ENCODE results near the gene TOGARAM1.

TOGARAM1 gene

GRCh38 chr14:44963044-44963528, 1.1 kb downstream of the TOGARAM1 start:
- DNase-seq = no peak

GRCh38 chr14:44963775-44964380, 1.9 kb downstream of the TOGARAM1 start:
- DNase-seq = no peak

- no peak for DNase-seq
Observed at GRCh38 chr14:44966601-44967336, 4.8 kb downstream of the TOGARAM1 start.

GRCh38 chr14:44968714-44969113, 6.7 kb downstream of the TOGARAM1 start:
- DNase-seq = no peak

GRCh38 chr14:44970907-44971306, 8.9 kb downstream of the TOGARAM1 start:
- no peak for DNase-seq

- DNase-seq = no peak
Observed at GRCh38 chr14:44971459-44971858, 9.5 kb downstream of the TOGARAM1 start.

- DNase-seq = no peak
Observed at GRCh38 chr14:44979273-44979672, 17.3 kb downstream of the TOGARAM1 start.

- no peak for DNase-seq
Observed at GRCh38 chr14:44979740-44980356, 17.9 kb downstream of the TOGARAM1 start.

GRCh38 chr14:44981198-44981597, 19.2 kb downstream of the TOGARAM1 start:
- DNase-seq = no peak

- DNase-seq = no peak
Observed at GRCh38 chr14:44982594-44982993, 20.6 kb downstream of the TOGARAM1 start.

- no peak for DNase-seq
Observed at GRCh38 chr14:44988694-44989093, 26.7 kb downstream of the TOGARAM1 start.

GRCh38 chr14:44989497-44990440, 27.8 kb downstream of the TOGARAM1 start:
- no peak for DNase-seq

GRCh38 chr14:44990533-44990932, 28.5 kb downstream of the TOGARAM1 start:
- DNase-seq = no peak

- DNase-seq = no peak
Observed at GRCh38 chr14:44995196-44995595, 33.2 kb downstream of the TOGARAM1 start.

GRCh38 chr14:44995770-44996294, 33.8 kb downstream of the TOGARAM1 start:
- no peak for DNase-seq

- DNase-seq = no peak
Observed at GRCh38 chr14:45003924-45004323, 41.9 kb downstream of the TOGARAM1 start.

- no peak for DNase-seq
Observed at GRCh38 chr14:45015133-45015532, 53.1 kb downstream of the TOGARAM1 start.

GRCh38 chr14:45028107-45028626, 66.2 kb downstream of the TOGARAM1 start:
- no peak for DNase-seq

GRCh38 chr14:45034730-45035129, 72.7 kb downstream of the TOGARAM1 start:
- no peak for DNase-seq

- no peak for DNase-seq
Observed at GRCh38 chr14:45038256-45038655, 76.3 kb downstream of the TOGARAM1 start.

GRCh38 chr14:45038865-45039264, 76.9 kb downstream of the TOGARAM1 start:
- DNase-seq = no peak

- DNase-seq = no peak
Observed at GRCh38 chr14:45039390-45039789, 77.4 kb downstream of the TOGARAM1 start.
